MG63 (cell line): ENCODE data around the gene TMEM184A. TPM values are rescaled to one million over a fixed set of nuclear protein-coding genes. Genes with fewer than 3 reads are reported as not detected.

Source experiments
- DNase-seq: peaks from one replicate; pipeline ENCODE4 v3.0.0-alpha.2; 2020
- H3K27me3 ChIP-seq: fragments of 250-450 bp; sonication (Bioruptor Pico); 2 replicates; pipeline ENCODE4 v1.5.1; 2020; ENCODE audit warnings: mild to moderate bottlenecking, moderate library complexity
- H3K36me3 ChIP-seq: fragments of 250-450 bp; sonication (Bioruptor Pico); 2 replicates; pipeline ENCODE4 v1.5.1; 2020; ENCODE audit warnings: mild to moderate bottlenecking, moderate library complexity
- H3K4me3 ChIP-seq: fragments of 250-450 bp; sonication (Bioruptor Pico); 2 replicates; pipeline ENCODE4 v1.5.1; 2020; ENCODE audit warnings: mild to moderate bottlenecking, moderate library complexity
- H3K9me3 ChIP-seq: fragments of 250-450 bp; sonication (Bioruptor Pico); 2 replicates; pipeline ENCODE4 v1.5.1; 2020; ENCODE audit warnings: mild to moderate bottlenecking, moderate library complexity
- total RNA-seq: library from RNA; depleted of rRNA; stranded (reverse); fragments of >200 nt; shearing (Covaris generic); gene quantifications from 2 replicates; pipeline ENCODE4 v1.2.3, GENCODE V29; 2014; ENCODE audit warnings: low replicate concordance

Gene TMEM184A
- total RNA-seq, 1 experiment from 2014 or later, result not detected

GRCh38 chr7:1539882-1540775 lies 15.9 kb downstream of the TMEM184A start:
- no peaks in the 10 kb centered on the region for H3K27me3 ChIP-seq
- H3K9me3 ChIP-seq, result no peaks in the 10 kb centered on the region

GRCh38 chr7:1539181-1539881 lies 16.7 kb downstream of the TMEM184A start:
- peaks cover 32% of the 10 kb centered on the region for H3K36me3 ChIP-seq
- H3K9me3 ChIP-seq, result no peaks in the 10 kb centered on the region
- no peak for DNase-seq
- no peaks in the 10 kb centered on the region for H3K27me3 ChIP-seq
- no peak overlapping the region for H3K4me3 ChIP-seq

More at GRCh38 chr7:1539882-1540775, 15.9 kb downstream of the TMEM184A start:
- no peak for DNase-seq
- Histone ChIP-seq H3K36me3 (peaks cover 34% of the 10 kb centered on the region), H3K4me3 (no peak overlapping the region)

GRCh38 chr7:1538544-1539180 lies 17.3 kb downstream of the TMEM184A start:
- H3K9me3 ChIP-seq, result no peaks in the 10 kb centered on the region
- H3K27me3 ChIP-seq, result no peaks in the 10 kb centered on the region
- peaks cover 31% of the 10 kb centered on the region for H3K36me3 ChIP-seq
- no peak overlapping the region for H3K4me3 ChIP-seq
- no peak for DNase-seq

GRCh38 chr7:1537535-1538412 lies 18.2 kb downstream of the TMEM184A start:
- no peaks in the 10 kb centered on the region for H3K27me3 ChIP-seq
- peaks cover 38% of the 10 kb centered on the region for H3K36me3 ChIP-seq
- no peaks in the 10 kb centered on the region for H3K9me3 ChIP-seq
- H3K4me3 ChIP-seq, result peak overlapping the region; percentile 53
- DNase-seq, result peak; percentile 26

GRCh38 chr7:1536743-1537534 lies 19.1 kb downstream of the TMEM184A start:
- no peaks in the 10 kb centered on the region for H3K9me3 ChIP-seq
- peak; percentile 97 for DNase-seq
- H3K36me3 ChIP-seq, result peaks cover 38% of the 10 kb centered on the region
- no peaks in the 10 kb centered on the region for H3K27me3 ChIP-seq
- peak overlapping the region; percentile 53 for H3K4me3 ChIP-seq

- H3K36me3 ChIP-seq, result peaks cover 38% of the 10 kb centered on the region
- no peaks in the 10 kb centered on the region for H3K9me3 ChIP-seq
- no peaks in the 10 kb centered on the region for H3K27me3 ChIP-seq
- DNase-seq, result no peak
- no peak overlapping the region for H3K4me3 ChIP-seq
Measured at GRCh38 chr7:1536455-1536742, 19.6 kb downstream of the TMEM184A start.

- Histone ChIP-seq H3K27me3 (no peaks in the 10 kb centered on the region), H3K36me3 (peaks cover 38% of the 10 kb centered on the region), H3K4me3 (no peak overlapping the region), H3K9me3 (no peaks in the 10 kb centered on the region)
- no peak for DNase-seq
Measured at GRCh38 chr7:1535701-1536454, 20.1 kb downstream of the TMEM184A start.

GRCh38 chr7:1535100-1535458 lies 20.9 kb downstream of the TMEM184A start:
- Histone ChIP-seq H3K4me3 (no peak overlapping the region), H3K27me3 (no peaks in the 10 kb centered on the region), H3K36me3 (peaks cover 38% of the 10 kb centered on the region), H3K9me3 (no peaks in the 10 kb centered on the region)
- no peak for DNase-seq

GRCh38 chr7:1534330-1535099 lies 21.5 kb downstream of the TMEM184A start:
- Histone ChIP-seq H3K4me3 (no peak overlapping the region), H3K9me3 (no peaks in the 10 kb centered on the region), H3K36me3 (peaks cover 33% of the 10 kb centered on the region), H3K27me3 (no peaks in the 10 kb centered on the region)
- DNase-seq, result no peak

GRCh38 chr7:1533547-1534329 lies 22.3 kb downstream of the TMEM184A start:
- Histone ChIP-seq H3K27me3 (no peaks in the 10 kb centered on the region), H3K4me3 (peak overlapping the region; percentile 67), H3K36me3 (peaks cover 26% of the 10 kb centered on the region), H3K9me3 (no peaks in the 10 kb centered on the region)
- DNase-seq, result peak; percentile 82

- no peak for DNase-seq
- H3K27me3 ChIP-seq, result no peaks in the 10 kb centered on the region
- peaks cover 22% of the 10 kb centered on the region for H3K36me3 ChIP-seq
- peak overlapping the region; percentile 67 for H3K4me3 ChIP-seq
- no peaks in the 10 kb centered on the region for H3K9me3 ChIP-seq
Measured at GRCh38 chr7:1533255-1533546, 22.8 kb downstream of the TMEM184A start.

- Histone ChIP-seq H3K27me3 (no peaks in the 10 kb centered on the region), H3K4me3 (peak overlapping the region; percentile 67), H3K36me3 (peaks cover 19% of the 10 kb centered on the region), H3K9me3 (no peaks in the 10 kb centered on the region)
- DNase-seq, result peak; percentile 89
Measured at GRCh38 chr7:1532456-1533254, 23.4 kb downstream of the TMEM184A start.

- Histone ChIP-seq H3K36me3 (peaks cover 14% of the 10 kb centered on the region), H3K4me3 (peak overlapping the region; percentile 67), H3K9me3 (no peaks in the 10 kb centered on the region), H3K27me3 (no peaks in the 10 kb centered on the region)
- DNase-seq, result no peak
Measured at GRCh38 chr7:1531979-1532455, 24.0 kb downstream of the TMEM184A start.
